H1 (cell line): ENCODE measurements around the gene GNAO1. TPM values are rescaled to one million over a fixed set of nuclear protein-coding genes. Genes with fewer than 3 reads are reported as not detected.

Experiments used
- CTCF ChIA-PET: fragments of 300-600 bp; sonication (Branson Sonifier 250); formaldehyde crosslinking; loops from one replicate; lab custom pipeline; 2021; ENCODE audit not compliant: partially characterized antibody; lab: Charles Lee
- POLR2A ChIA-PET: fragments of 300-600 bp; sonication (Branson Sonifier 250); formaldehyde crosslinking; loops from one replicate; lab custom pipeline; 2021; ENCODE audit warnings: inconsistent platforms; ENCODE audit not compliant: partially characterized antibody; lab: Charles Lee
- DNase-seq, 2 experiments: peaks; one replicate each; pipeline versions ENCODE4 v3.0.0 to v3.0.0-alpha.2; 2010 to 2022; ENCODE audit warnings: low spot score in 2 of 2, low read depth in 1 of 2, mixed read lengths in 1 of 2
- FAIRE-seq: peaks from 2 replicates; lab custom pipeline; 2011; peaks lifted over from hg19 to GRCh38; lab: Jason Lieb, UNC
- H2AFZ ChIP-seq: 2 replicates; pipeline ENCODE4 v1.8.1; 2012; ENCODE audit warnings: low read length, inconsistent platforms
- H2AK5ac ChIP-seq: 2 replicates; pipeline ENCODE4 v1.6.1; 2013; ENCODE audit warnings: low read depth, low read length
- H2BK120ac ChIP-seq: replicated peaks from 2 replicates; pipeline ENCODE3; 2013; ENCODE audit warnings: low read depth, low read length, inconsistent platforms
- H2BK12ac ChIP-seq: 2 replicates; pipeline ENCODE4 v1.6.1; 2013; ENCODE audit warnings: low read depth, low read length
- H2BK15ac ChIP-seq: 2 replicates; pipeline ENCODE4 v1.6.1; 2013; ENCODE audit warnings: low read length
- H2BK20ac ChIP-seq: 2 replicates; pipeline ENCODE4 v1.6.1; 2013; ENCODE audit warnings: low read length
- H2BK5ac ChIP-seq: 2 replicates; pipeline ENCODE4 v1.6.1; 2013; ENCODE audit warnings: low read depth, low read length
- H3K14ac ChIP-seq: 2 replicates; pipeline ENCODE4 v1.6.1; 2013; ENCODE audit warnings: inconsistent platforms; ENCODE audit not compliant: insufficient read length
- H3K18ac ChIP-seq: 2 replicates; pipeline ENCODE4 v1.6.1; 2013; ENCODE audit warnings: low read length; ENCODE audit errors: extremely low read depth
- H3K23ac ChIP-seq: 2 replicates; pipeline ENCODE4 v1.6.1; 2013; ENCODE audit warnings: inconsistent platforms; ENCODE audit not compliant: insufficient read length
- H3K23me2 ChIP-seq: 2 replicates; pipeline ENCODE4 v1.6.1; 2013; ENCODE audit warnings: low read depth, low read length
- H3K27ac ChIP-seq: 2 replicates; pipeline ENCODE4 v1.6.1; 2011; ENCODE audit warnings: low read depth, low read length, inconsistent platforms
- H3K27me3 ChIP-seq, 4 experiments: replicated peaks in 1 of 4; 1 replicate in 1 of 4; 2 replicates in 3 of 4; pipeline versions ENCODE4 v1.6.1 to v1.8.1; 2011 to 2013; ENCODE audit warnings: low read length in 3 of 4, mild to moderate bottlenecking in 3 of 4, inconsistent platforms in 2 of 4, mixed read lengths in 2 of 4, moderate library complexity in 1 of 4; ENCODE audit not compliant: control insufficient read depth in 3 of 4, insufficient read depth in 3 of 4; ENCODE audit errors: extremely low read depth in 1 of 4
- H3K36me3 ChIP-seq, 4 experiments: 2 replicates each; pipeline versions ENCODE4 v1.6.1 to v1.8.1; 2011 to 2013; ENCODE audit warnings: mild to moderate bottlenecking in 4 of 4, low read length in 3 of 4, moderate library complexity in 2 of 4, control low read depth in 1 of 4, inconsistent platforms in 1 of 4; ENCODE audit not compliant: insufficient read depth in 4 of 4, control insufficient read depth in 2 of 4
- H3K4ac ChIP-seq: replicated peaks from 2 replicates; pipeline ENCODE3; 2013; ENCODE audit warnings: low read length, low read depth, mixed read lengths, inconsistent platforms; ENCODE audit not compliant: insufficient read length
- H3K4me1 ChIP-seq, 4 experiments: replicated peaks in 1 of 4; 1 replicate in 1 of 4; 2 replicates in 3 of 4; pipeline versions ENCODE4 v1.6.1 to v1.8.1; 2011 to 2013; ENCODE audit warnings: low read length in 3 of 4, inconsistent platforms in 2 of 4, mixed read lengths in 1 of 4; ENCODE audit not compliant: insufficient read depth in 4 of 4, control insufficient read depth in 3 of 4
- H3K4me2 ChIP-seq, 2 experiments: 2 replicates each; pipeline versions ENCODE4 v1.6.1 to v1.8.1; 2011 to 2013; ENCODE audit warnings: low read depth in 2 of 2, low read length in 2 of 2, control low read depth in 1 of 2, inconsistent platforms in 1 of 2, mild to moderate bottlenecking in 1 of 2; ENCODE audit not compliant: insufficient read depth in 1 of 2
- H3K4me3 ChIP-seq, 4 experiments: fragments of 200-600, 300-600 bp in 1 of 4; sonication (generic), shearing (Covaris generic), sonication (Bioruptor Twin) in 1 of 4; 2 replicates each; pipeline versions ENCODE4 v1.5.1 to v1.8.1; 2011 to 2016; ENCODE audit warnings: low read length in 4 of 4, low read depth in 3 of 4, control low read depth in 2 of 4, inconsistent platforms in 2 of 4, mild to moderate bottlenecking in 2 of 4, mixed read lengths in 1 of 4, moderate library complexity in 1 of 4; ENCODE audit not compliant: insufficient read depth in 2 of 4; ENCODE audit errors: extremely low read depth in 1 of 4
- H3K56ac ChIP-seq: replicated peaks from 2 replicates; pipeline ENCODE3; 2013; ENCODE audit warnings: low read depth, mild to moderate bottlenecking, mixed read lengths, low read length, inconsistent platforms; ENCODE audit not compliant: insufficient read length
- H3K79me1 ChIP-seq: 2 replicates; pipeline ENCODE4 v1.6.1; 2013; ENCODE audit warnings: low read depth, low read length, control low read depth
- H3K79me2 ChIP-seq, 2 experiments: 2 replicates each; pipeline versions ENCODE4 v1.6.1 to v1.8.1; 2012 to 2013; ENCODE audit warnings: low read length in 2 of 2, mild to moderate bottlenecking in 2 of 2, inconsistent platforms in 1 of 2; ENCODE audit not compliant: insufficient read depth in 2 of 2, control insufficient read depth in 1 of 2
- H3K9ac ChIP-seq, 4 experiments: replicated peaks in 1 of 4; 1 replicate in 1 of 4; 2 replicates in 3 of 4; pipeline versions ENCODE4 v1.6.1 to v1.8.1; 2011 to 2013; ENCODE audit warnings: low read depth in 3 of 4, low read length in 3 of 4, control low read depth in 2 of 4, mild to moderate bottlenecking in 2 of 4, moderate library complexity in 2 of 4, inconsistent platforms in 1 of 4; ENCODE audit errors: extremely low read depth in 1 of 4
- H3K9me3 ChIP-seq, 2 experiments: 2 replicates each; pipeline versions ENCODE4 v1.6.1 to v1.8.1; 2012 to 2013; ENCODE audit warnings: mild to moderate bottlenecking in 2 of 2, moderate library complexity in 2 of 2, control low read depth in 1 of 2, inconsistent platforms in 1 of 2, low read depth in 1 of 2, low read length in 1 of 2, mixed read lengths in 1 of 2; ENCODE audit not compliant: insufficient read depth in 2 of 2
- H4K20me1 ChIP-seq, 2 experiments: replicated peaks in 1 of 2; 2 replicates each; pipeline versions ENCODE3 to v1.8.1; 2011 to 2013; ENCODE audit warnings: inconsistent platforms in 2 of 2, low read length in 2 of 2, mild to moderate bottlenecking in 1 of 2; ENCODE audit not compliant: insufficient read depth in 2 of 2, control insufficient read depth in 1 of 2
- H4K5ac ChIP-seq: 2 replicates; pipeline ENCODE4 v1.6.1; 2013; ENCODE audit warnings: low read length, low read depth, mixed read lengths, inconsistent platforms; ENCODE audit not compliant: insufficient read length
- H4K8ac ChIP-seq: 2 replicates; pipeline ENCODE4 v1.8.0; 2013; ENCODE audit warnings: mild to moderate bottlenecking, moderate library complexity, low read length, inconsistent platforms; ENCODE audit not compliant: insufficient read depth; ENCODE audit errors: extremely low read depth
- H4K91ac ChIP-seq: replicated peaks from 2 replicates; pipeline ENCODE3; 2013; ENCODE audit warnings: low read length, mixed read lengths, inconsistent platforms; ENCODE audit not compliant: insufficient read length
- BRCA1 ChIP-seq: IDR thresholded peaks from 2 replicates; pipeline ENCODE4 v1.6.1; 2012; ENCODE audit warnings: low read depth, low read length, improper control_type of control experiment
- CTBP2 ChIP-seq: IDR thresholded peaks from 2 replicates; pipeline ENCODE4 v1.7.0; 2011; ENCODE audit warnings: borderline replicate concordance, mild to moderate bottlenecking, moderate library complexity, mixed read lengths, low read length; ENCODE audit not compliant: insufficient read depth, insufficient read length
- EP300 ChIP-seq, 2 experiments: IDR thresholded peaks; 1 replicate in 1 of 2; 2 replicates in 1 of 2; pipeline ENCODE4 v1.6.1; 2011 to 2012; ENCODE audit warnings: low read depth in 2 of 2, low read length in 2 of 2, mild to moderate bottlenecking in 2 of 2, borderline replicate concordance in 1 of 2, inconsistent platforms in 1 of 2, moderate library complexity in 1 of 2
- EZH2 ChIP-seq: fragments of 200-600 bp; sonication (generic); IDR thresholded peaks from 2 replicates; pipeline ENCODE4 v1.7.1; 2012; ENCODE audit warnings: low read depth, mild to moderate bottlenecking, moderate library complexity, low read length, inconsistent platforms; ENCODE audit not compliant: severe bottlenecking
- KDM4A ChIP-seq: IDR thresholded peaks from one replicate; pipeline ENCODE4 v1.7.1; 2012; ENCODE audit warnings: low read depth, mild to moderate bottlenecking, moderate library complexity, low read length, inconsistent platforms; ENCODE audit not compliant: severe bottlenecking
- NANOG ChIP-seq: IDR thresholded peaks from 2 replicates; pipeline ENCODE4 v1.6.1; 2011; ENCODE audit warnings: low read length, low read depth, mild to moderate bottlenecking, inconsistent platforms; ENCODE audit not compliant: insufficient read depth, poor library complexity, severe bottlenecking
- NRF1 ChIP-seq: IDR thresholded peaks from 2 replicates; pipeline ENCODE4 v1.6.1; 2011; ENCODE audit warnings: mild to moderate bottlenecking, low read depth, low read length, improper control_type of control experiment
- POLR2A ChIP-seq, 2 experiments: IDR thresholded peaks; 1 replicate in 1 of 2; 2 replicates in 1 of 2; pipeline ENCODE4 v1.6.1; 2011; ENCODE audit warnings: low read depth in 2 of 2, low read length in 2 of 2, mild to moderate bottlenecking in 2 of 2; ENCODE audit errors: control extremely low read depth in 1 of 2
- POU5F1 ChIP-seq: IDR thresholded peaks from 2 replicates; pipeline ENCODE4 v1.6.1; 2011; ENCODE audit warnings: low read depth, mild to moderate bottlenecking, low read length, moderate library complexity
- RNF2 ChIP-seq: fragments of 200-900, 300-1000 bp; sonication (generic); IDR thresholded peaks from 2 replicates; pipeline ENCODE4 v1.7.1; 2016; ENCODE audit warnings: borderline replicate concordance, low read depth, mild to moderate bottlenecking, antibody characterized with exemption, low read length; ENCODE audit not compliant: poor library complexity, severe bottlenecking; ENCODE audit errors: missing control alignments
- SIRT6 ChIP-seq: IDR thresholded peaks from one replicate; pipeline ENCODE4 v1.7.1; 2012; ENCODE audit warnings: low read length, inconsistent platforms
- SP1 ChIP-seq: IDR thresholded peaks from 2 replicates; pipeline ENCODE4 v1.6.1; 2011; ENCODE audit warnings: low read depth, low read length
- SP2 ChIP-seq: IDR thresholded peaks from 2 replicates; pipeline ENCODE4 v1.6.1; 2012; ENCODE audit warnings: mild to moderate bottlenecking, low read length, inconsistent platforms
- SUZ12 ChIP-seq: fragments of 200-600 bp; sonication (generic); IDR thresholded peaks from 2 replicates; pipeline ENCODE4 v1.6.1; 2012; ENCODE audit warnings: mild to moderate bottlenecking, inconsistent platforms, low read length, moderate library complexity, mixed read lengths
- WGBS, 2 experiments: shearing (Covaris generic) in 1 of 2; methylation state at CpG; one replicate each; pipeline versions ENCODE4 v1.1.6 to v1.1.7; 2013 to 2015; ENCODE audit warnings: low lambda C conversion rate in 2 of 2, mixed read lengths in 2 of 2, inconsistent platforms in 1 of 2, low coverage in 1 of 2, missing lambda C conversion rate in 1 of 2; ENCODE audit not compliant: insufficient replicate concordance in 2 of 2, insufficient coverage in 1 of 2, insufficient read length in 1 of 2; ENCODE audit errors: extremely low coverage in 1 of 2, missing lambda C conversion rate in 1 of 2; 5-methylcytosine and 5-hydroxymethylcytosine counted together
- polyA plus RNA-seq, 7 experiments: library from polyadenylated mRNA; depleted of rRNA in 3 of 7; stranded (reverse) in 5 of 7; unstranded in 2 of 7; fragments of >200 nt in 5 of 7; fragments of 200-250 nt in 2 of 7; gene quantifications; 1 replicate in 5 of 7; 2 replicates in 1 of 7; 4 replicates in 1 of 7; pipeline versions ENCODE4 v1.2.1 to v1.2.3, GENCODE V29; 2011 to 2013; ENCODE audit warnings: missing spikeins in 2 of 7, mixed read lengths in 2 of 7
- total RNA-seq: library from RNA; stranded (reverse); fragmentation: NEBNext Ultra II Directional; extraction: Animal tissue kit (Norgen Biotek cat#: 25700); gene quantifications from 2 replicates; pipeline ENCODE4 v1.2.1, GENCODE V29; 2021

The GNAO1 gene
- total and polyA plus RNA-seq, 2 of the 8 experiments (the other 6 are each of a cell fraction or from before 2014, with no cell fraction given), result 6.7 to 34.4 TPM

DNA sequence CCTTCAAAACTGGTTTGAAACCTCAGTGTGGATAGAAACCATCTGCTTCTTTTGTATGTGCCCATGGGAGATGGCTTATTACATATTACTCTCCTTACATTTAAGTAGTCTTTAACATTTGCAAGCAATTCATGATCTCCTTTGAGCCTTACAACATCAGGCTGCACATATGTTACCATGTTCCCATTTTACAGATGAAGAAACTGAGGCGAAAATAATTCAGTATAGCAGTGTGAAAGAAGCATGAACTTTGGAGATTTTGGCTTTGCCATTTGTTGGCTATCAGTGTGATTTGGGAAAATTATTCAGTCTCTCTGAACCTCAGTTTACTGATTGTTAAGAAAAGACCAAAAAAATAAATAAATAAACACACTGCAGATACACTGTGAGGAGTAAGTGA is 15.7 kb downstream of the GNAO1 start:
- no peak overlapping the region for H3K4ac ChIP-seq
- H3K23me2 ChIP-seq, result no peaks in the 10 kb centered on the region
- no peak overlapping the region for H4K8ac ChIP-seq
- DNase-seq (no peak), FAIRE-seq (no peak)
- no peaks in the 10 kb centered on the region for H3K36me3 ChIP-seq
- peaks cover 0 to 21% of the 10 kb centered on the region in 2 experiments; a peak in 2 of 4 replicates for H3K79me2 ChIP-seq
- POLR2A ChIA-PET, result no interaction called here
- H2BK12ac ChIP-seq, result no peak overlapping the region
- 94% methylated on average over 1 of the region's 1 CpG; no CpG with 5 or more reads in 1 of the 2 experiments for whole genome bisulfite sequencing, 2 experiments
- no peak overlapping the region for H3K4me2 ChIP-seq
- peaks cover 0 to 3% of the 10 kb centered on the region in 2 experiments for H4K20me1 ChIP-seq
- no peak overlapping the region for H4K91ac ChIP-seq
- peaks cover 3 to 11% (median 6%) of the 10 kb centered on the region in 4 experiments for H3K4me1 ChIP-seq
- no peaks in the 10 kb centered on the region for H3K27me3 ChIP-seq
- no peak overlapping the region for H3K27ac ChIP-seq
- no peak overlapping the region for H3K4me3 ChIP-seq
- no peak overlapping the region for H2BK5ac ChIP-seq
- H2AK5ac ChIP-seq, result no peak overlapping the region
- CTCF ChIA-PET, result interaction anchor here (1.2 to 1.5 kb wide), 2 partner anchors 11 to 74 kb away, joined by 3 to 4 read pairs; no protein-coding TSS in a partner anchor
- H3K79me1 ChIP-seq, result peaks cover 7% of the 10 kb centered on the region
- H2AFZ ChIP-seq, result no peak overlapping the region
- no peak overlapping the region for H4K5ac ChIP-seq
- H2BK20ac ChIP-seq, result no peak overlapping the region
- H3K14ac ChIP-seq, result no peak overlapping the region
- no peak overlapping the region for H3K56ac ChIP-seq
- no peak overlapping the region for H3K9ac ChIP-seq
- no peaks in the 10 kb centered on the region for H3K9me3 ChIP-seq
- H3K18ac ChIP-seq, result no peak overlapping the region
- H2BK15ac ChIP-seq, result no peak overlapping the region
- H3K23ac ChIP-seq, result no peak overlapping the region
- no peak overlapping the region for H2BK120ac ChIP-seq
- TF ChIP-seq POLR2A (IDR thresholded peaks at IDR 0.05; ENCODE audit: control extremely low read depth in 1 of 2, low read depth in 2 of 2, low read length in 2 of 2) (no peak), POU5F1 (no peak), KDM4A (no peak), EP300 (IDR thresholded peaks at IDR 0.05; ENCODE audit: borderline replicate concordance in 1 of 2, low read depth in 2 of 2, low read length in 2 of 2) (no peak), SIRT6 (no peak), EZH2 (no peak), CTBP2 (no peak), SP2 (no peak), BRCA1 (no peak), SP1 (no peak), RNF2 (no peak), NRF1 (no peak), NANOG (no peak), SUZ12 (no peak)
